GM19351 (cell line): Measurements from ENCODE around the gene DPP7.
"Not testable (repeated sequence)": the region's sequence is repeated elsewhere in the genome, so short reads cannot be mapped to it uniquely, and the experiment has no call there.

ENCODE experiments used
- ATAC-seq: cut with Tn5 transposase; IDR thresholded peaks from one replicate; pipeline ENCODE4 v1.9.1; 2021; ENCODE audit warnings: mild to moderate bottlenecking, moderate library complexity; ENCODE audit not compliant: unreplicated experiment

DPP7 gene

DNA sequence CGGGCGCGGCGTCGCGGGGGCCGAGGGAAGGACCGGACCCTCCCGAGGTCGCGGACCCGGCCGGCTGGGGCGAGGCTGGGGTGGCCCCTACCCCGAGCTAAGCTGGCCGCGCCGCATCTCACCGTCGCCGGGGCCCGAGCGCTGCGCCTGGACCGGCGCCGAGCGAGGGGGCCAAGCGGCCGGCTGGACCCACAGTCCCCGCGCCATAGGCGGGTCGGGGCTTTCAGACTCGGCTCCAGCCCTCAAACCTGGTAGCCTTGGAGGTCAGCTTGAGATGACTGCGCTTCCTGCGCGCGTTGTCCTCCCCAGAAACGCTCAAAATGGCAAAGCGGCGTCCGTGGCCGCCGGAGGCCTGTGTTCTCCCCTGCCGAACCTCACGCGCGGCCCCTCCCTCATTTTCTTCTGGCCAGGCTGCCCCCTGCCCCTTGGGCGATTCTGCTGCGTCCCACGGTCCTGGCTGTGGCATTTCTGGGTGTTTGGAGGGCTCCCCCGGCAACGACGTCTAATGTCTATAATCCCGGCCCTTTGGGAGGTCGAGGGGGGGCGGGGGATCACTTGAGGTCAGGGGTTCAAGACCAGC, 15.7 kb upstream of the DPP7 start:
- peak; percentile 19 for ATAC-seq

GRCh38 chr9:137129456-137130175, 15.1 kb upstream of the DPP7 start:
- ATAC-seq = peak; percentile 82

DNA sequence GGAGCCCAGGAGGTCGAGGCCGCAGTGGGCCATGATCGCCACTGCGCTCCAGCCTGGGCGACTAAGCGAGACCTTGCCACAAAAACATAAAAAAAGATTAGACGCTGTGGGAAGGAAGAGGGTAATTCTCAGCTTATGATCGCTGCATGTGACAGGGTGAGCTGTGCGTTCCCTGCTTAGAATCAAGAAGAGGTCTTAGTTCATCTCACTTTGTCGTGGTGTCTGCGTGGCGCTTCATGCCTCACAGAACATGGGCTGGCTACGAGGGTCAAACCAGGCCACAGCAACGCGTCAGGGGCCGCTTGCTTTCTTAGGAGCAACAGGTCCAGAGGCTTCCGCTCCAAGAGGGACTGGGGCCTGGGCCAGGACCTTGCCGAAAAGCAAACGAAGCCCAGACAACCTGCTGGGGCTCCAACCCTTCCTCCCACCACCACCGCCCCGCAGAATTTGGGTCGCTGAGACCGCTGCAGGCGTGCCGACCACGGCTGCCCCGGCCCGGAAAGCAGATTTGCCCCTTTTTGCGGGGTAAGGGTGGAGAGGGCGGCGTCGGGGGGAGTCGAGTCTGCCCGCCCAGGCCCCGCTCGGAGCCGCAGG, 14.4 kb upstream of the DPP7 start:
- peak; percentile 5 for ATAC-seq

GRCh38 chr9:137128158-137128861, 13.8 kb upstream of the DPP7 start:
- ATAC-seq = no peak

GRCh38 chr9:137127301-137128157, 13.0 kb upstream of the DPP7 start:
- no peak for ATAC-seq

GRCh38 chr9:137126786-137127185, 12.3 kb upstream of the DPP7 start:
- ATAC-seq = no peak

GRCh38 chr9:137123952-137124462, 9.5 kb upstream of the DPP7 start:
- ATAC-seq = not testable (repeated sequence)

- ATAC-seq = no peak
These were observed 8.9 kb upstream of the DPP7 start for GRCh38 chr9:137123468-137123837.

GRCh38 chr9:137122796-137123467, 8.4 kb upstream of the DPP7 start:
- ATAC-seq = not testable (repeated sequence)

DNA sequence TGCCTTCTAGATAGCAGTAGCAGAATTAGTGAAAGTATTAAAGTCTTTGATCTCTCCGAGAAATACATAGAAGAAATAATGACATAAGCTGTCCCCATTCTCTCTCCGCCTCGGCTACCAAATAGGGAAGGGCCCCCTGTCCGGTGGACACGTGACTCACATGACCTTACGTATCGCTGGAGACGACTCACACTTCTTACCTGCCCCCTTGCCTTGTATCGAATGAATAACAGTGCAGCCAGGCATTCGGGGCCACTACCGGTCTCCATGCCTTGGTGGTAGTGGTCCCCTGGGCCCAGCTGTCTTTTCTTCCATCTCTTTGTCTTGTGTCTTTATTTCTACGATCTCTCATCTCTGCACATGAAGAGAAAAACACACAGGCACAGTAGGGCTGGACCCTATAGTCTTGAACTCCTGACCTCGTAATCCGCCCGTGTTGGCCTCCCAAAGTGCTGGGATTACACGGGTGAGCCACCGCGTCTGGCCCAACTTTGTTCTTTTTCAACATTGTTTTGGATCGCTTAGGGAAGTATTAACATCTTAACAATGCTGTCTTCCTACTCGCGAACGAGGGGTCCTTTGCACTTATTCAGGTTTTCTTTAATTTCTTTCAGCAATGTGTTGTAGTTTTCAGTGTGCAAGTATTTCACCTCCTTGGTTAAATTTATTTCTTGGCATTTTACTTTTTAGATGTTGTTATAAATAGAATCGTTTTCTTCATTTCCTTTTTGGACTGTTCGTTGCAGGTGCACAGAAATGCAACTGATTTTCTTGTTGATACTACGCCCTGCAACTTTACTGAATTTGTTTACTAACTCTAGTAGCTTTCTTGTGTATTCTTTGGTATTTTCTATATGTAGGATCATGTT, 7.6 kb upstream of the DPP7 start:
- not testable (repeated sequence) for ATAC-seq

GRCh38 chr9:137118092-137118603, 3.6 kb upstream of the DPP7 start:
- ATAC-seq = not testable (repeated sequence)

GRCh38 chr9:137117269-137117731, 2.8 kb upstream of the DPP7 start:
- ATAC-seq = no peak

GRCh38 chr9:137116728-137117127, 2.2 kb upstream of the DPP7 start:
- ATAC-seq = no peak

GRCh38 chr9:137116027-137116507, 1.5 kb upstream of the DPP7 start:
- ATAC-seq = no peak

GRCh38 chr9:137115394-137116026, 977 bp upstream of the DPP7 start:
- ATAC-seq = no peak

GRCh38 chr9:137114220-137114612, 317 bp downstream of the DPP7 start:
- peak; percentile 14 for ATAC-seq

GRCh38 chr9:137113385-137114159, 961 bp downstream of the DPP7 start:
- no peak for ATAC-seq
